ENCODE measurements around the gene RBM7. TPM values are rescaled to one million over a fixed set of nuclear protein-coding genes. Genes with fewer than 3 reads are reported as not detected.

RBM7 gene
- total and polyA plus RNA-seq, 2 of the 13 experiments (the other 11 are each of a cell fraction or from before 2014, with no cell fraction given) = 30.5 to 32.3 TPM

DNA sequence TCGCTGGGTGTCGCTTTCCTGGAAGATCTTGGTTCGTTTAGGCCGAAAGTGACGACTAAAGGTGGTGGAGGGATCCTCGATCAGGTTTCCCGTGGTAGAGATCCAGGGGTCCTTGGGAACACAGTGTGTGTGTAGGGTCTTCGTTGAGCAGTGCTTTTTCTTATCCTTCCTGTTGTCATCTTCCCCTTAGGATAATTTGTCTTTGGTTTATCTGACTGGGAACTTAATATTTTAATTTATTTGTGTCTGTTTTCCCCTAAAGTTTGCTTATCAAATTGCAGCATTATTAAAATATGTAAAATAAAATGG, 403 bp downstream of the RBM7 start:
- peak overlapping the region; percentile 48 for H2AFZ ChIP-seq (ENCODE audit: low read length)
- peak overlapping the region; percentile 99 for H3K9ac ChIP-seq (ENCODE audit: insufficient read depth, low read depth, low read length)
- H3K79me2 ChIP-seq (ENCODE audit: insufficient read depth, low read length) = peaks cover 62% of the 10 kb centered on the region
- DNase-seq (ENCODE audit: low spot score) (no peak), FAIRE-seq (no peak), ATAC-seq (no peak)
- H4K20me1 ChIP-seq (ENCODE audit: insufficient read depth, low read length) = no peaks in the 10 kb centered on the region
- peaks cover 3 to 11% of the 10 kb centered on the region in 2 experiments for H3K36me3 ChIP-seq (replicated peaks in 1 of 2; ENCODE audit: control insufficient read depth in 1 of 2, insufficient read depth in 2 of 2, low read length in 2 of 2)
- POLR2A ChIA-PET = interaction anchor here (0.8 to 2.0 kb wide), 3 partner anchors 38 to 526 kb away, joined by 3 to 17 read pairs (median 3); partner anchors contain the start of genes REXO2 and USP28
- in situ Hi-C loops (cut with HindIII; ENCODE audit: extremely low pct_ligation_motif_present, low pct_unique_long_range_greater_than_20kb) = no loop called here
- WGBS (ENCODE audit: low lambda C conversion rate) = 1% methylated on average over 8 of the region's 8 CpGs
- BruUV-seq (replicated peaks) = TSS peak; percentile 70
- intact Hi-C loops (cut with micrococcal nuclease; ENCODE audit: unreplicated experiment) = loop anchor here (1.0 to 5.0 kb wide), 2 partner anchors 38 to 54 kb away; partner anchors contain the start of gene REXO2
- peak overlapping the region; percentile 98 for H3K27ac ChIP-seq (ENCODE audit: extremely low read length, insufficient read depth, low read length)
- CTCF ChIA-PET (ENCODE audit: low intra/inter-chr PET ratio, low total read pairs) = no interaction called here
- H3K9me3 ChIP-seq (ENCODE audit: low read length) = no peaks in the 10 kb centered on the region
- peak overlapping the region; percentile 70 for H3K4me2 ChIP-seq (ENCODE audit: low read depth, low read length)
- peaks cover 45% of the 10 kb centered on the region for H3K4me1 ChIP-seq (ENCODE audit: insufficient read depth, low read length)
- H3K4me3 ChIP-seq (replicated peaks in 1 of 3; ENCODE audit: insufficient read depth in 1 of 3, low read depth in 2 of 3, low read length in 3 of 3) = peak overlapping the region; percentile 97 to 99 (median 98)
- H3K27me3 ChIP-seq (ENCODE audit: control insufficient read depth in 1 of 2, insufficient read depth in 2 of 2, low read length in 2 of 2) = peaks cover 0 to 3% of the 10 kb centered on the region in 2 experiments; a peak in 1 of 5 replicates
- TF ChIP-seq ASH2L (IDR thresholded peaks at IDR 0.05; ENCODE audit: insufficient read length, low read depth, low read length) (peak; percentile 62), ZNF12 (CRISPR knock-in tag; IDR thresholded peaks at IDR 0.05) (no peak), ZNF563 (CRISPR knock-in tag; IDR thresholded peaks at IDR 0.05) (no peak), ZNF772 (CRISPR knock-in tag; IDR thresholded peaks at IDR 0.05) (0 out of 2 replicates have a peak, but pooled peaks have one; percentile 6), PHF20 (CRISPR knock-in tag; IDR thresholded peaks at IDR 0.05) (no peak), TEAD3 (CRISPR knock-in tag; optimal IDR thresholded peaks at IDR 0.05; ENCODE audit: borderline replicate concordance) (no peak), ZMYM2 (CRISPR knock-in tag; IDR thresholded peaks at IDR 0.05) (0 out of 2 replicates have a peak, but pooled peaks have one; percentile 3), MAZ (IDR thresholded peaks at IDR 0.05; ENCODE audit: borderline replicate concordance, low read depth, low read length) (no peak; the same call in 1 of the 2 replicates), MAZ (CRISPR knock-in tag; IDR thresholded peaks at IDR 0.05; ENCODE audit: low read depth) (no peak), ZNF160 (CRISPR knock-in tag; IDR thresholded peaks at IDR 0.05) (no peak), ZFX (CRISPR knock-in tag; IDR thresholded peaks at IDR 0.05; ENCODE audit: low read depth) (no peak), DPF2 (CRISPR knock-in tag; IDR thresholded peaks at IDR 0.05; ENCODE audit: borderline replicate concordance, low read depth) (no peak), KDM5A (IDR thresholded peaks at IDR 0.05; ENCODE audit: borderline replicate concordance, low read length) (peak; percentile 21; the same call in 1 of the 2 replicates), ZNF136 (CRISPR knock-in tag; IDR thresholded peaks at IDR 0.05; ENCODE audit: low read depth) (no peak), ZC3H13 (CRISPR knock-in tag; IDR thresholded peaks at IDR 0.05) (no peak), ZNF441 (CRISPR knock-in tag; IDR thresholded peaks at IDR 0.05; ENCODE audit: borderline replicate concordance) (no peak), FOXJ3 (CRISPR knock-in tag; IDR thresholded peaks at IDR 0.05; ENCODE audit: borderline replicate concordance) (no peak), MBD4 (IDR thresholded peaks at IDR 0.05; ENCODE audit: borderline replicate concordance, low read length) (no peak), CAMTA2 (CRISPR knock-in tag; IDR thresholded peaks at IDR 0.05; ENCODE audit: borderline replicate concordance) (no peak)
- TF ChIP-seq, protein P1, sequence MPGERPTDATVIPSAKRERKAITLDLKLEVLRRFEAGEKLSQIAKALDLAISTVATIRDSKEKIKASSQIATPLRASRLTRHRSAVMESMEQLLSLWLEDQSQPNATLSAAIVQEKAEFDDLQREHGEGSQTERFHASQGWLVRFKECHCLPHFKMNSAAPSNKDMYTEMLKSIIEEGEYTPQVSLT (CRISPR knock-in tag; IDR thresholded peaks at IDR 0.05; ENCODE audit: borderline replicate concordance, low read depth) = no peak
- TF ChIP-seq, protein P2, sequence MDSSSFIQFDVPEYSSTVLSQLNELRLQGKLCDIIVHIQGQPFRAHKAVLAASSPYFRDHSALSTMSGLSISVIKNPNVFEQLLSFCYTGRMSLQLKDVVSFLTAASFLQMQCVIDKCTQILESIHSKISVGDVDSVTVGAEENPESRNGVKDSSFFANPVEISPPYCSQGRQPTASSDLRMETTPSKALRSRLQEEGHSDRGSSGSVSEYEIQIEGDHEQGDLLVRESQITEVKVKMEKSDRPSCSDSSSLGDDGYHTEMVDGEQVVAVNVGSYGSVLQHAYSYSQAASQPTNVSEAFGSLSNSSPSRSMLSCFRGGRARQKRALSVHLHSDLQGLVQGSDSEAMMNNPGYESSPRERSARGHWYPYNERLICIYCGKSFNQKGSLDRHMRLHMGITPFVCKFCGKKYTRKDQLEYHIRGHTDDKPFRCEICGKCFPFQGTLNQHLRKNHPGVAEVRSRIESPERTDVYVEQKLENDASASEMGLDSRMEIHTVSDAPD (CRISPR knock-in tag; IDR thresholded peaks at IDR 0.05) = no peak
- TF ChIP-seq, protein P3, sequence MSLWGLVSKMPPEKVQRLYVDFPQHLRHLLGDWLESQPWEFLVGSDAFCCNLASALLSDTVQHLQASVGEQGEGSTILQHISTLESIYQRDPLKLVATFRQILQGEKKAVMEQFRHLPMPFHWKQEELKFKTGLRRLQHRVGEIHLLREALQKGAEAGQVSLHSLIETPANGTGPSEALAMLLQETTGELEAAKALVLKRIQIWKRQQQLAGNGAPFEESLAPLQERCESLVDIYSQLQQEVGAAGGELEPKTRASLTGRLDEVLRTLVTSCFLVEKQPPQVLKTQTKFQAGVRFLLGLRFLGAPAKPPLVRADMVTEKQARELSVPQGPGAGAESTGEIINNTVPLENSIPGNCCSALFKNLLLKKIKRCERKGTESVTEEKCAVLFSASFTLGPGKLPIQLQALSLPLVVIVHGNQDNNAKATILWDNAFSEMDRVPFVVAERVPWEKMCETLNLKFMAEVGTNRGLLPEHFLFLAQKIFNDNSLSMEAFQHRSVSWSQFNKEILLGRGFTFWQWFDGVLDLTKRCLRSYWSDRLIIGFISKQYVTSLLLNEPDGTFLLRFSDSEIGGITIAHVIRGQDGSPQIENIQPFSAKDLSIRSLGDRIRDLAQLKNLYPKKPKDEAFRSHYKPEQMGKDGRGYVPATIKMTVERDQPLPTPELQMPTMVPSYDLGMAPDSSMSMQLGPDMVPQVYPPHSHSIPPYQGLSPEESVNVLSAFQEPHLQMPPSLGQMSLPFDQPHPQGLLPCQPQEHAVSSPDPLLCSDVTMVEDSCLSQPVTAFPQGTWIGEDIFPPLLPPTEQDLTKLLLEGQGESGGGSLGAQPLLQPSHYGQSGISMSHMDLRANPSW (CRISPR knock-in tag; IDR thresholded peaks at IDR 0.05; ENCODE audit: borderline replicate concordance) = peak; percentile 19; the same call in 1 of the 2 replicates
